SK-N-SH treated with all-trans-retinoic acid at 6 μM for 48 hours (cell line): ENCODE data around the gene DOC2A.

Experiments
- ATAC-seq: fragments of 200-7000 bp; cut with Tn5 transposase; 3 replicates; pipeline ENCODE4 v1.9.1; 2020; ENCODE audit warnings: mild to moderate bottlenecking, moderate library complexity
- ARNTL ChIP-seq: fragments of 450-650 bp; formaldehyde crosslinking; IDR thresholded peaks from 2 replicates; pipeline ENCODE4 v1.5.0; 2020; ENCODE audit warnings: low read depth, mild to moderate bottlenecking, moderate library complexity, borderline replicate concordance
- CSDC2 ChIP-seq: fragments of 250-450 bp; sonication (Bioruptor Pico); IDR thresholded peaks from 2 replicates; pipeline ENCODE4 v1.5.0; 2020; ENCODE audit warnings: mild to moderate bottlenecking, moderate library complexity
- ISL1 ChIP-seq: fragments of 250-450 bp; sonication (Bioruptor Pico); IDR thresholded peaks from 2 replicates; pipeline ENCODE4 v2.1.2; 2022; ENCODE audit warnings: mild to moderate bottlenecking, moderate library complexity
- RARB ChIP-seq: fragments of 250-450 bp; sonication (Bioruptor Pico); IDR thresholded peaks from 2 replicates; pipeline ENCODE4 v1.8.0; 2021; ENCODE audit warnings: mild to moderate bottlenecking, moderate library complexity
- SNAI2 ChIP-seq: fragments of 250-450 bp; sonication (Bioruptor Pico); IDR thresholded peaks from 2 replicates; pipeline ENCODE4 v1.5.0; 2020; ENCODE audit warnings: mild to moderate bottlenecking, moderate library complexity
- TCF4 ChIP-seq: fragments of 250-450 bp; sonication (Bioruptor Pico); IDR thresholded peaks from 2 replicates; pipeline ENCODE4 v1.8.0; 2021; ENCODE audit warnings: mild to moderate bottlenecking, moderate library complexity, borderline replicate concordance
- TOX ChIP-seq: fragments of 250-450 bp; sonication (Bioruptor Pico); IDR thresholded peaks from 2 replicates; pipeline ENCODE4 v1.8.0; 2021; ENCODE audit warnings: mild to moderate bottlenecking, moderate library complexity, borderline replicate concordance
- TSHZ2 ChIP-seq: fragments of 250-450 bp; sonication (Bioruptor Pico); IDR thresholded peaks from 2 replicates; pipeline ENCODE4 v1.5.0; 2020; ENCODE audit warnings: mild to moderate bottlenecking, moderate library complexity
- ZFP30 ChIP-seq: fragments of 450-650 bp; formaldehyde crosslinking; IDR thresholded peaks from 2 replicates; pipeline ENCODE4 v1.5.0; 2022; ENCODE audit warnings: mild to moderate bottlenecking, moderate library complexity
- ZNF565 ChIP-seq: fragments of 450-650 bp; formaldehyde crosslinking; conservative IDR thresholded peaks from 2 replicates; pipeline ENCODE4 v1.5.0; 2020; ENCODE audit warnings: low read depth, mild to moderate bottlenecking, moderate library complexity
- ZNF70 ChIP-seq: fragments of 450-650 bp; formaldehyde crosslinking; IDR thresholded peaks from 2 replicates; pipeline ENCODE4 v1.5.0; 2020; ENCODE audit warnings: mild to moderate bottlenecking, moderate library complexity
- ZNF8 ChIP-seq: fragments of 450-650 bp; formaldehyde crosslinking; IDR thresholded peaks from 2 replicates; pipeline ENCODE4 v1.5.0; 2020; ENCODE audit warnings: mild to moderate bottlenecking, moderate library complexity
- TF ChIP-seq, protein P1 (sequence below): fragments of 250-450 bp; sonication (Bioruptor Pico); IDR thresholded peaks from 2 replicates; pipeline ENCODE4 v1.8.0; 2020; ENCODE audit warnings: mild to moderate bottlenecking, moderate library complexity, borderline replicate concordance
- TF ChIP-seq, protein P2 (sequence below): fragments of 250-450 bp; sonication (Bioruptor Pico); IDR thresholded peaks from 2 replicates; pipeline ENCODE4 v1.5.1; 2020; ENCODE audit warnings: low read depth, mild to moderate bottlenecking, moderate library complexity

The DOC2A gene

DNA sequence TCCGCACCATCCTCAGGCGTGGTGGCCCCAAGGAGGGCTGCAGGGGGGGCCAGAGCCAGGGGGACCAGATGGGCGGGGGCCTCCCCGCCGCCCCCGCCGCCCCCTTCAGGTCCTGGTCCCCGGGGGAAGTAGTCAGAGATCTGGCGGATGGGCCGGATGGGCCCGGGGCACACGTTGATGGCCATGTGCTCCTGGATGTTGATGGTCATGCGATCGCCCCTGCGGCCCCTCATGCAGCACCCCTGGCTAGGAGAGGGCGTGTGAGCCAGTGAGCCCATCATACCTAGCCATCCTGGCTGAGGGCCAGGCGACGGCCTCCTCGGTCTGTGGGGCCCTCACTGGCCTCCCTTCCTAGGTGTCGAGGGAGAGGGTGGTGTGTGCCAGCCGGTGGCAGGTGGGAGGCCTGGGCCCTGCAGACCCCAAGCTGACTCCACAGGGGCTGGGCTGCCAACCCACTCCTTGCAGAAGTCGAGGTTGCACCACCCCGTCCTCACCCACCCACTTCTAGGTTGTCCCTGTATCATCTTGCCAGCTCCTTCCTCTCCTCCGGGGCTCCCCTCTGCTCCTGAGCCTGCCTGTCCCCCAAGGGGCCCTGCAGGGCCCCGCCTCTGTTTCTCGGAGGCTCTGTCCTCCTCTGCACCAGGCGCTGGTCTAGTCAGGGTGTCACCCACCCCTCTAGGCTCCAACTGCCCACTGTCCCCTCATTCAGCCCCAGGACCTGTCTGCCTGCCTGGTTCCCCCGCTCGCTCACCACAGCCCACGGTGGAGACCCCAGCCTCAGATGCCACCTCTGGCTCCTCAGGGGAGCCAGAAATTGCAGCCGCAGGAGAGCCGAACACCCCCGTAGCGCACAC, 610 bp downstream of the DOC2A start (continued):
- TF ChIP-seq, protein P1, sequence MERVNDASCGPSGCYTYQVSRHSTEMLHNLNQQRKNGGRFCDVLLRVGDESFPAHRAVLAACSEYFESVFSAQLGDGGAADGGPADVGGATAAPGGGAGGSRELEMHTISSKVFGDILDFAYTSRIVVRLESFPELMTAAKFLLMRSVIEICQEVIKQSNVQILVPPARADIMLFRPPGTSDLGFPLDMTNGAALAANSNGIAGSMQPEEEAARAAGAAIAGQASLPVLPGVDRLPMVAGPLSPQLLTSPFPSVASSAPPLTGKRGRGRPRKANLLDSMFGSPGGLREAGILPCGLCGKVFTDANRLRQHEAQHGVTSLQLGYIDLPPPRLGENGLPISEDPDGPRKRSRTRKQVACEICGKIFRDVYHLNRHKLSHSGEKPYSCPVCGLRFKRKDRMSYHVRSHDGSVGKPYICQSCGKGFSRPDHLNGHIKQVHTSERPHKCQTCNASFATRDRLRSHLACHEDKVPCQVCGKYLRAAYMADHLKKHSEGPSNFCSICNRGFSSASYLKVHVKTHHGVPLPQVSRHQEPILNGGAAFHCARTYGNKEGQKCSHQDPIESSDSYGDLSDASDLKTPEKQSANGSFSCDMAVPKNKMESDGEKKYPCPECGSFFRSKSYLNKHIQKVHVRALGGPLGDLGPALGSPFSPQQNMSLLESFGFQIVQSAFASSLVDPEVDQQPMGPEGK (CRISPR knock-in tag): no peak

GRCh38 chr16:30009085-30009862, 1.6 kb downstream of the DOC2A start:
- no peak for ATAC-seq
- TF ChIP-seq ZFP30 (CRISPR knock-in tag) (no peak), TOX (CRISPR knock-in tag) (no peak), TSHZ2 (CRISPR knock-in tag) (no peak), ZNF8 (no peak), ZNF565 (no peak), TCF4 (CRISPR knock-in tag) (no peak), RARB (no peak), SNAI2 (CRISPR knock-in tag) (no peak), CSDC2 (CRISPR knock-in tag) (no peak)
- TF ChIP-seq, protein P2, sequence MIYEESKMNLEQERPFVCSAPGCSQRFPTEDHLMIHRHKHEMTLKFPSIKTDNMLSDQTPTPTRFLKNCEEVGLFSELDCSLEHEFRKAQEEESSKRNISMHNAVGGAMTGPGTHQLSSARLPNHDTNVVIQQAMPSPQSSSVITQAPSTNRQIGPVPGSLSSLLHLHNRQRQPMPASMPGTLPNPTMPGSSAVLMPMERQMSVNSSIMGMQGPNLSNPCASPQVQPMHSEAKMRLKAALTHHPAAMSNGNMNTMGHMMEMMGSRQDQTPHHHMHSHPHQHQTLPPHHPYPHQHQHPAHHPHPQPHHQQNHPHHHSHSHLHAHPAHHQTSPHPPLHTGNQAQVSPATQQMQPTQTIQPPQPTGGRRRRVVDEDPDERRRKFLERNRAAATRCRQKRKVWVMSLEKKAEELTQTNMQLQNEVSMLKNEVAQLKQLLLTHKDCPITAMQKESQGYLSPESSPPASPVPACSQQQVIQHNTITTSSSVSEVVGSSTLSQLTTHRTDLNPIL (CRISPR knock-in tag): no peak
- TF ChIP-seq, protein P1 (CRISPR knock-in tag): no peak
- TF ChIP-seq, all 23 proteins: peak for 0

- TF ChIP-seq ZNF565: no peak
- TF ChIP-seq ISL1 (CRISPR knock-in tag): no peak
- TF ChIP-seq, protein P1 (CRISPR knock-in tag): no peak
- no peak for TF ChIP-seq TSHZ2 (CRISPR knock-in tag)
- no peak for TF ChIP-seq ARNTL (CRISPR knock-in tag)
- no peak for TF ChIP-seq ZFP30 (CRISPR knock-in tag)
- no peak for TF ChIP-seq TOX (CRISPR knock-in tag)
- no peak for TF ChIP-seq ZNF70 (CRISPR knock-in tag)
- TF ChIP-seq, all 23 proteins: peak for 0
- no peak for ATAC-seq
Observed at GRCh38 chr16:30007378-30007895, 3.4 kb downstream of the DOC2A start.
